Esophagus (tissue), 2 donors: ENCODE measurements around the gene EGFR. TPM values are rescaled to one million over a fixed set of nuclear protein-coding genes. Genes with fewer than 3 reads are reported as not detected.
"Not testable (repeated sequence)": the region's sequence is repeated elsewhere in the genome, so short reads cannot be mapped to it uniquely, and the experiment has no call there.

Experiments
- H3K27ac ChIP-seq, 2 donors: one replicate each; pipeline ENCODE4 v1.5.1; 2013; ENCODE audit warnings: low read depth in 2 of 2, mild to moderate bottlenecking in 2 of 2, inconsistent platforms in 1 of 2, low read length in 1 of 2, moderate library complexity in 1 of 2
- H3K27me3 ChIP-seq, 2 donors: one replicate each; pipeline ENCODE4 v1.6.1; 2013; ENCODE audit warnings: low read length in 2 of 2, control low read depth in 1 of 2, mild to moderate bottlenecking in 1 of 2; ENCODE audit not compliant: insufficient read depth in 2 of 2, control insufficient read depth in 1 of 2
- H3K36me3 ChIP-seq, 2 donors: one replicate each; pipeline ENCODE4 v1.6.1; 2013; ENCODE audit warnings: low read length in 1 of 2; ENCODE audit not compliant: control insufficient read depth in 2 of 2, insufficient read depth in 2 of 2
- H3K4me1 ChIP-seq, 2 donors: one replicate each; pipeline ENCODE4 v1.6.1; 2013; ENCODE audit warnings: low read length in 1 of 2; ENCODE audit not compliant: control insufficient read depth in 2 of 2, insufficient read depth in 2 of 2
- H3K4me3 ChIP-seq, 2 donors: one replicate each; pipeline ENCODE4 v1.5.1; 2013; ENCODE audit warnings: low read length in 2 of 2, mild to moderate bottlenecking in 2 of 2, low read depth in 1 of 2, moderate library complexity in 1 of 2
- H3K9me3 ChIP-seq, 2 donors: one replicate each; pipeline ENCODE4 v1.6.1; 2013; ENCODE audit warnings: mild to moderate bottlenecking in 2 of 2, low read depth in 1 of 2, low read length in 1 of 2, moderate library complexity in 1 of 2; ENCODE audit not compliant: control insufficient read depth in 2 of 2, insufficient read depth in 1 of 2
- WGBS, 2 donors: extraction: QIAGEN DNeasy Blood & Tissue Kit; methylation state at CpG; one replicate each; pipeline ENCODE4 v1.1.7; 2013; 5-methylcytosine and 5-hydroxymethylcytosine counted together
- polyA plus RNA-seq, 2 donors: library from polyadenylated mRNA; stranded (reverse); fragments of 200-250 nt; gene quantifications; one replicate each; pipeline ENCODE4 v1.2.3, GENCODE V29; 2013
- donor health status: healthy with polysubstance abuse.
- donor health status: Bipolar disorder and iron deficiency.

The EGFR gene
- polyA plus RNA-seq, 2 donors: 12.8 to 16.1 TPM

DNA sequence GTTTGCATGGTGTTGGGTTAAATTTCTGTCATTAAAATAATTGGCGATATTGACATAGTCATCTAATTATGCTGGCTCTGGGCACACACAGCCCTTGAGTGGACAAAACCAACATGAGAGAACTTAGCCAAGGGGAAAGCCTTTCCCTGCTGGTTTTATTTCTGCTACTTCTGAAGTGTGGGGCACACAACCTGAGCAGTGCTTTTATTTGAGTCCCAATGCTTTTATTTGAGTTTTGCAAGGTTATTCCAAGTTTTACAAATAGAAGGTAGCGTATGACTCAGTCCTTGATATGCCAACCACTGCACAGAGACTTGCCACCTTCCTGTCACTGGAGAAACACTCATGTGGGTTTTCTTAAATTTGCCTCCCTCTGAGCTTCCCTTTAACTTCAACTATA lies 145.7 kb downstream of the EGFR start:
- Histone ChIP-seq H3K9me3 (no peaks in the 10 kb centered on the region), H3K36me3 (peaks cover 6 to 35% of the 10 kb centered on the region in 2 donors), H3K4me1 (peaks cover 0 to 4% of the 10 kb centered on the region in 2 donors), H3K27me3 (no peaks in the 10 kb centered on the region), H3K27ac (no peak overlapping the region), H3K4me3 (no peak overlapping the region)
- 76 to 97% methylated on average over 2 of the region's 2 CpGs for WGBS, 2 donors

DNA sequence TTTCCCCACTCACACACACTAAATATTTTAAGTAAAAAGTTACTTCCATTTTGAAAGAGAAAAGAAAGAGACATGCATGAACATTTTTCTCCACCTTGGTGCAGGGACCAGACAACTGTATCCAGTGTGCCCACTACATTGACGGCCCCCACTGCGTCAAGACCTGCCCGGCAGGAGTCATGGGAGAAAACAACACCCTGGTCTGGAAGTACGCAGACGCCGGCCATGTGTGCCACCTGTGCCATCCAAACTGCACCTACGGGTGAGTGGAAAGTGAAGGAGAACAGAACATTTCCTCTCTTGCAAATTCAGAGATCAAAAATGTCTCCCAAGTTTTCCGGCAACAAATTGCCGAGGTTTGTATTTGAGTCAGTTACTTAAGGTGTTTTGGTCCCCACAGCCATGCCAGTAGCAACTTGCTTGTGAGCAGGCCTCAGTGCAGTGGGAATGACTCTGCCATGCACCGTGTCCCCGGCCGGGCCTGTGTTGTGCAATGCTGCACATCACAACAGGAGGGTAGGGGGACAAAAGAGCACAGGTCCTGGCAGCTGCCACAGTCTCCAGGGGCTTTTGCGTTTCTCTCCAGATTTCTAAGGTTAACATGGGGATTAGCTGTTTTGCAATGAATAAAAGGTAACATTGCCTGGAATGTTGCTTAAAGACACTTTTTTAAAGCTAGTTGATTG lies 146.5 kb downstream of the EGFR start:
- Histone ChIP-seq H3K4me3 (no peak overlapping the region), H3K36me3 (peaks cover 10 to 43% of the 10 kb centered on the region in 2 donors), H3K4me1 (peaks cover 0 to 4% of the 10 kb centered on the region in 2 donors), H3K9me3 (no peaks in the 10 kb centered on the region), H3K27ac (no peak overlapping the region), H3K27me3 (no peaks in the 10 kb centered on the region)
- WGBS, 2 donors: 89 to 90% methylated on average over 13 of the region's 13 CpGs

DNA sequence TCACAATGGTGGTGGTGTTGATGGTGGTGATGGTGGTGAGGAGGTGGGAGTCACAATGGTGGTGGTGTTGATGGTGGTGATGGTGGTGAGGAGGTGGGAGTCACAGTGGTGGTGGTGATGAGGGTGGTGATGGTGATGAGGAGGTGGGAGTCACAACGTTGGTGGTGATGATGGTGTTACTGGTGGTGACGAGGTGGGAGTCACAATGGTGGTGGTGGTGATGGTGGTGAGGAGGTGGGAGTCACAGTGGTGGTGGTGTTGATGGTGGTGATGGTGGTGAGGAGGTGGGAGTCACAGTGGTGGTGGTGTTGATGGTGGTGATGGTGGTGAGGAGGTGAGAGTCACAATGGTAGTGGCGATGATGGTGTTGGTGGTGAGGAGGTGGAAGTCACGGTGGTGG lies 148.5 kb downstream of the EGFR start:
- not testable (repeated sequence) for H3K4me1 ChIP-seq, H3K4me3 ChIP-seq, H3K27me3 ChIP-seq, H3K9me3 ChIP-seq, H3K27ac ChIP-seq
- peaks cover 10 to 49% of the 10 kb centered on the region in 2 donors for H3K36me3 ChIP-seq
- WGBS, 2 donors: 91 to 92% methylated on average over 4 of the region's 4 CpGs

DNA sequence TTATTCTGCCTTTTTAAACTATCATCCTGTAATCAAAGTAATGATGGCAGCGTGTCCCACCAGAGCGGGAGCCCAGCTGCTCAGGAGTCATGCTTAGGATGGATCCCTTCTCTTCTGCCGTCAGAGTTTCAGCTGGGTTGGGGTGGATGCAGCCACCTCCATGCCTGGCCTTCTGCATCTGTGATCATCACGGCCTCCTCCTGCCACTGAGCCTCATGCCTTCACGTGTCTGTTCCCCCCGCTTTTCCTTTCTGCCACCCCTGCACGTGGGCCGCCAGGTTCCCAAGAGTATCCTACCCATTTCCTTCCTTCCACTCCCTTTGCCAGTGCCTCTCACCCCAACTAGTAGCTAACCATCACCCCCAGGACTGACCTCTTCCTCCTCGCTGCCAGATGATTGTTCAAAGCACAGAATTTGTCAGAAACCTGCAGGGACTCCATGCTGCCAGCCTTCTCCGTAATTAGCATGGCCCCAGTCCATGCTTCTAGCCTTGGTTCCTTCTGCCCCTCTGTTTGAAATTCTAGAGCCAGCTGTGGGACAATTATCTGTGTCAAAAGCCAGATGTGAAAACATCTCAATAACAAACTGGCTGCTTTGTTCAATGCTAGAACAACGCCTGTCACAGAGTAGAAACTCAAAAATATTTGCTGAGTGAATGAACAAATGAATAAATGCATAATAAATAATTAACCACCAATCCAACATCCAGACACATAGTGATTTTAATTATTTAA lies 151.7 kb downstream of the EGFR start:
- peaks cover 8 to 62% of the 10 kb centered on the region in 2 donors for H3K36me3 ChIP-seq
- H3K4me3 ChIP-seq: no peak overlapping the region
- 79 to 80% methylated on average over 11 of the region's 11 CpGs for WGBS, 2 donors

DNA sequence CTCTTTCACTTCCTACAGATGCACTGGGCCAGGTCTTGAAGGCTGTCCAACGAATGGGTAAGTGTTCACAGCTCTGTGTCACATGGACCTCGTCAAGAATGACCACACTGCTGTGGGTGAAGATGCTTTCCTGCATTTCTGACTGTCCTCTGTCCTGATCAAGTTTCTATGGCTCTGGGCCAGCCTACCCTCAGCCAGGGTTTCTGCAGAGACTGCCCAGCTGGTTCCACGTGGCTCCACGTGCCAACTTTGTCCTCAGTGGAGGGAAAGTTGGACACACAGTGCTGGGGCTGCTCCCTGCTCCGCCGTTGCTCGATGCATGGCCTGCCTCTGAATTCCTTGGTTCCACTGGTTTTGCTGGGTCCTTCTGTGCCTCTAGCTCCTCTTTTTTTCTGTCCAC lies 152.3 kb downstream of the EGFR start:
- Histone ChIP-seq H3K9me3 (no peaks in the 10 kb centered on the region), H3K36me3 (peaks cover 8 to 59% of the 10 kb centered on the region in 2 donors), H3K4me1 (peaks cover 3 to 4% of the 10 kb centered on the region in 2 donors), H3K4me3 (no peak overlapping the region), H3K27ac (no peak overlapping the region), H3K27me3 (no peaks in the 10 kb centered on the region)
- WGBS, 2 donors: 82 to 83% methylated on average over 7 of the region's 7 CpGs

More for the DNA sequence above, 151.7 kb downstream of the EGFR start:
- Histone ChIP-seq H3K27me3 (no peaks in the 10 kb centered on the region), H3K4me1 (peaks cover 3 to 4% of the 10 kb centered on the region in 2 donors), H3K27ac (no peak overlapping the region), H3K9me3 (no peaks in the 10 kb centered on the region)

DNA sequence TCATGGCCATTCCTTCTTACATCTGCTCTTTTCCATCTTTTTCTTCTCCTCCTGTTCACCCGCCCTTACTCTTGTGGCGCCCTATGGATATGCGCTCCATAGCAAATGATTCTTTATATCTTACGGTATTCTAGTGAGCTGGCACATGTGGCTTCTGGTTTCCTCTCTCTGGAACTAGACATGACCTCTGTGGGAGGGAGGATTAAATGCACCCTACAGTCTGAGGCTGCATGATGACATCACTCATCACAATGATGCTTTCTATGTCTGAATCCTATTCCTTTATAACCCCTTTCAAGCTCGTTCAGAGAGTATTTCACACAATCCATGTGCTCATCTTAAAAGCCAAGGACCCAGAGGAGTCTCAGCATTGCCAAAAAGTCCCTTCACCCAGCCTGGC lies 153.3 kb downstream of the EGFR start:
- H3K36me3 ChIP-seq: peaks cover 8 to 54% of the 10 kb centered on the region in 2 donors
- no peak overlapping the region for H3K4me3 ChIP-seq
- H3K9me3 ChIP-seq: no peaks in the 10 kb centered on the region
- 85 to 87% methylated on average over 5 of the region's 5 CpGs for WGBS, 2 donors
- no peak overlapping the region for H3K27ac ChIP-seq
- no peaks in the 10 kb centered on the region for H3K27me3 ChIP-seq
- peaks cover 3% of the 10 kb centered on the region in 2 donors for H3K4me1 ChIP-seq

DNA sequence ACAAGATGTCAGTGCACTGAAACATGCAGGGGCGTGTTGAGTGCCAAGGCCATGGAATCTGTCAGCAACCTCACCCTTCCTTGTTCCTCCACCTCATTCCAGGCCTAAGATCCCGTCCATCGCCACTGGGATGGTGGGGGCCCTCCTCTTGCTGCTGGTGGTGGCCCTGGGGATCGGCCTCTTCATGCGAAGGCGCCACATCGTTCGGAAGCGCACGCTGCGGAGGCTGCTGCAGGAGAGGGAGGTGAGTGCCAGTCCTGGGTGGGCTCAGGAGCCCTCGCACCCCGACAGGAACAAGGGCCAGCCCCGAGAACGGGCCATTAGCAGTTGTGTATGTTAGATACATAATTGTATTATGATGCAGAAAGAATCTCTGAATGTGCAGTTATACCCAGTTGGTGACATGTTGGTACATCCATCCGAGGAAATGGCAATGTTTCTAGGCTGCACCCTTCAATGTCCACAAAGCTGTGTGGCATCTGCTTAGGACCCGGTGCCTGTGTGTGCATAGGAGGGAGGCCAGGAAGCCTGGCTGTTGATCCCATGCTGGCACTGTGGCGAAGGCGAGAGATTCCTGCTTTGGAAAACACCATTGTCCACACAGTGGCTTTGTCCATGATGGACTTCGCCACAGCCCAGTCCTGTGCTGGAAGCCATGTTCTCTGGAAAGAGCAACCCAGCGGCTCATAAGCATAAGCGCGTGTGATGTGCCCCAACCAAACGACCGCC lies 154.2 kb downstream of the EGFR start:
- H3K4me1 ChIP-seq: peaks cover 0 to 3% of the 10 kb centered on the region in 2 donors
- H3K27ac ChIP-seq: no peak overlapping the region
- H3K9me3 ChIP-seq: no peaks in the 10 kb centered on the region
- no peak overlapping the region for H3K4me3 ChIP-seq
- no peaks in the 10 kb centered on the region for H3K27me3 ChIP-seq
- H3K36me3 ChIP-seq: peaks cover 8 to 57% of the 10 kb centered on the region in 2 donors
- WGBS, 2 donors: 93 to 94% methylated on average over 25 of the region's 25 CpGs

DNA sequence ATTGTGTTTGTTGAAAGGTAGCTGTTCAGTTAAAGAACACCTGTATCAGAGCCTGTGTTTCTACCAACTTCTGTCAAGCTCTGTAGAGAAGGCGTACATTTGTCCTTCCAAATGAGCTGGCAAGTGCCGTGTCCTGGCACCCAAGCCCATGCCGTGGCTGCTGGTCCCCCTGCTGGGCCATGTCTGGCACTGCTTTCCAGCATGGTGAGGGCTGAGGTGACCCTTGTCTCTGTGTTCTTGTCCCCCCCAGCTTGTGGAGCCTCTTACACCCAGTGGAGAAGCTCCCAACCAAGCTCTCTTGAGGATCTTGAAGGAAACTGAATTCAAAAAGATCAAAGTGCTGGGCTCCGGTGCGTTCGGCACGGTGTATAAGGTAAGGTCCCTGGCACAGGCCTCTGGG lies 154.9 kb downstream of the EGFR start:
- no peaks in the 10 kb centered on the region for H3K27me3 ChIP-seq
- H3K9me3 ChIP-seq: no peaks in the 10 kb centered on the region
- H3K36me3 ChIP-seq: peaks cover 8 to 57% of the 10 kb centered on the region in 2 donors
- H3K4me1 ChIP-seq: peaks cover 0 to 3% of the 10 kb centered on the region in 2 donors
- H3K27ac ChIP-seq: no peak overlapping the region
- WGBS, 2 donors: 91% methylated on average over 7 of the region's 7 CpGs
- H3K4me3 ChIP-seq: no peak overlapping the region

DNA sequence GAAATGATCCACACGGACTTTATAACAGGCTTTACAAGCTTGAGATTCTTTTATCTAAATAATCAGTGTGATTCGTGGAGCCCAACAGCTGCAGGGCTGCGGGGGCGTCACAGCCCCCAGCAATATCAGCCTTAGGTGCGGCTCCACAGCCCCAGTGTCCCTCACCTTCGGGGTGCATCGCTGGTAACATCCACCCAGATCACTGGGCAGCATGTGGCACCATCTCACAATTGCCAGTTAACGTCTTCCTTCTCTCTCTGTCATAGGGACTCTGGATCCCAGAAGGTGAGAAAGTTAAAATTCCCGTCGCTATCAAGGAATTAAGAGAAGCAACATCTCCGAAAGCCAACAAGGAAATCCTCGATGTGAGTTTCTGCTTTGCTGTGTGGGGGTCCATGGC lies 155.6 kb downstream of the EGFR start:
- Histone ChIP-seq H3K27ac (no peak overlapping the region), H3K9me3 (no peaks in the 10 kb centered on the region), H3K27me3 (no peaks in the 10 kb centered on the region), H3K4me3 (no peak overlapping the region), H3K4me1 (peaks cover 0 to 3% of the 10 kb centered on the region in 2 donors), H3K36me3 (peaks cover 8 to 57% of the 10 kb centered on the region in 2 donors)
- WGBS, 2 donors: 85 to 87% methylated on average over 12 of the region's 12 CpGs
